WI38 (cell line): ENCODE data around the gene PSORS1C2.

Experiments
- H3K4me3 ChIP-seq: 2 replicates; pipeline ENCODE4 v1.5.1; 2011; ENCODE audit warnings: low read depth, mild to moderate bottlenecking, control low read depth, low read length
- CTCF ChIP-seq: IDR thresholded peaks from 2 replicates; pipeline ENCODE4 v1.5.1; 2012; ENCODE audit warnings: low read depth, mild to moderate bottlenecking, control low read depth, low read length

PSORS1C2 gene

GRCh38 chr6:31107052-31107451 lies 31.8 kb downstream of the PSORS1C2 start:
- TF ChIP-seq CTCF = no peak
- H3K4me3 ChIP-seq = no peak overlapping the region

GRCh38 chr6:31103136-31103535 lies 35.7 kb downstream of the PSORS1C2 start:
- H3K4me3 ChIP-seq = no peak overlapping the region
- no peak for TF ChIP-seq CTCF

- no peak for TF ChIP-seq CTCF
- no peak overlapping the region for H3K4me3 ChIP-seq
Observed at GRCh38 chr6:31098449-31098938, 40.4 kb downstream of the PSORS1C2 start.

GRCh38 chr6:31096656-31097055 lies 42.2 kb downstream of the PSORS1C2 start:
- H3K4me3 ChIP-seq = no peak overlapping the region
- no peak for TF ChIP-seq CTCF

- no peak for TF ChIP-seq CTCF
- H3K4me3 ChIP-seq = no peak overlapping the region
Observed at GRCh38 chr6:31096215-31096614, 42.7 kb downstream of the PSORS1C2 start.

GRCh38 chr6:31094389-31094881 lies 44.4 kb downstream of the PSORS1C2 start:
- no peak overlapping the region for H3K4me3 ChIP-seq
- no peak for TF ChIP-seq CTCF

GRCh38 chr6:31092769-31093505 lies 45.9 kb downstream of the PSORS1C2 start:
- TF ChIP-seq CTCF = no peak
- H3K4me3 ChIP-seq = no peak overlapping the region
